Activated T-cell treated with anti-CD3 and anti-CD28 coated beads, Interleukin-2, amount 50 U/mL, for 72 hours (primary cell): ENCODE measurements around the gene TMEM123. TPM values are rescaled to one million over a fixed set of nuclear protein-coding genes. Genes with fewer than 3 reads are reported as not detected.

Experiments
- total RNA-seq, 2 donors: library from RNA; stranded (reverse); gene quantifications; one replicate each; pipeline ENCODE4 v1.2.3, GENCODE V29; 2022

The TMEM123 gene
- total RNA-seq, 2 donors from 2014 or later, result 279 to 347 TPM

Other genes with a start within 250 kb of the TMEM123 start
- 100 to 1,000 TPM; 123 to 155 TPM for gene BIRC3, start 135.3 kb downstream of the TMEM123 start, total RNA-seq
- 10 to 100 TPM; 38.3 to 44.4 TPM for gene BIRC2, start 105.6 kb downstream of the TMEM123 start, total RNA-seq
- not detected for gene MMP7, start 78.0 kb upstream of the TMEM123 start, total RNA-seq
- gene MMP20, start 172.6 kb upstream of the TMEM123 start, total RNA-seq, result not detected